GM23248 (cell line): ENCODE data around the gene DGKE.

ENCODE experiments used
- EZH2 ChIP-seq: fragments of 200-600 bp; sonication (generic); IDR thresholded peaks from 2 replicates; pipeline ENCODE4 v1.6.1; 2018; ENCODE audit warnings: antibody characterized with exemption, mild to moderate bottlenecking; ENCODE audit not compliant: insufficient read depth, poor library complexity, severe bottlenecking
- EZH2phosphoT487 ChIP-seq: fragments of 200-600 bp; sonication (generic); IDR thresholded peaks from 2 replicates; pipeline ENCODE4 v1.6.1; 2018; ENCODE audit warnings: antibody characterized with exemption, moderate library complexity, mild to moderate bottlenecking, low read depth; ENCODE audit not compliant: insufficient read depth

GRCh38 chr17:56876766-56877179, 42.8 kb downstream of the DGKE start:
- TF ChIP-seq EZH2phosphoT487 (no peak), EZH2 (no peak)
